Measurements from ENCODE around the gene SLC9A4. TPM values are rescaled to one million over a fixed set of nuclear protein-coding genes. Genes with fewer than 3 reads are reported as not detected.

The SLC9A4 gene
- 3.1 and 7.9 TPM in 2 replicates for total RNA-seq (ENCODE audit: low replicate concordance)
- long read RNA-seq, partial matches to known transcripts, result 7 of 7 reads
- long read RNA-seq, other reads (novel, unspliced or antisense), result 0 of 7 reads

- Mint-ChIP-seq H3K4me1 (ENCODE audit: unreplicated experiment) (no peaks in the 10 kb centered on the region), H3K36me3 (no peaks in the 10 kb centered on the region), H3K4me3 (peak within 1 kb of the TSS; percentile 26), H3K27me3 (peaks cover 4% of the 10 kb centered on the region), H3K27ac (no peak within 1 kb of the TSS), H3K9me3 (no peaks in the 10 kb centered on the region)
- TF ChIP-seq CTCF (conservative IDR thresholded peaks at IDR 0.05), result peak; percentile 95
- no peak for DNase-seq (ENCODE audit: extremely low spot score, unreplicated experiment)
These were observed at the start of gene SLC9A4 for GRCh38 chr2:102473020-102473419. TSS of gene SLC9A4 (plus strand) at chr2:102473226. CDS start at chr2:102473760, 534 bp downstream.

GRCh38 chr2:102423368-102423767 is 49.7 kb upstream of the SLC9A4 start:
- H3K27me3 Mint-ChIP-seq, result peaks cover 30% of the 10 kb centered on the region
- H3K4me1 Mint-ChIP-seq (ENCODE audit: unreplicated experiment), result no peaks in the 10 kb centered on the region
- DNase-seq (ENCODE audit: extremely low spot score, unreplicated experiment), result no peak
- no peaks in the 10 kb centered on the region for H3K9me3 Mint-ChIP-seq
- no peak overlapping the region for H3K4me3 Mint-ChIP-seq
- H3K27ac Mint-ChIP-seq, result no peak overlapping the region
- no peaks in the 10 kb centered on the region for H3K36me3 Mint-ChIP-seq
- no peak for TF ChIP-seq CTCF (conservative IDR thresholded peaks at IDR 0.05)

- Mint-ChIP-seq H3K27ac (no peak overlapping the region), H3K27me3 (peaks cover 32% of the 10 kb centered on the region), H3K4me3 (no peak overlapping the region), H3K9me3 (no peaks in the 10 kb centered on the region), H3K4me1 (ENCODE audit: unreplicated experiment) (no peaks in the 10 kb centered on the region), H3K36me3 (no peaks in the 10 kb centered on the region)
- no peak for DNase-seq (ENCODE audit: extremely low spot score, unreplicated experiment)
- no peak for TF ChIP-seq CTCF (conservative IDR thresholded peaks at IDR 0.05)
These were observed 48.3 kb upstream of the SLC9A4 start for GRCh38 chr2:102424754-102425153.

GRCh38 chr2:102425441-102426132 is 47.4 kb upstream of the SLC9A4 start:
- H3K36me3 Mint-ChIP-seq, result no peaks in the 10 kb centered on the region
- no peaks in the 10 kb centered on the region for H3K4me1 Mint-ChIP-seq (ENCODE audit: unreplicated experiment)
- no peak for DNase-seq (ENCODE audit: extremely low spot score, unreplicated experiment)
- TF ChIP-seq CTCF (conservative IDR thresholded peaks at IDR 0.05), result no peak
- H3K9me3 Mint-ChIP-seq, result no peaks in the 10 kb centered on the region
- no peak overlapping the region for H3K27ac Mint-ChIP-seq
- no peak overlapping the region for H3K4me3 Mint-ChIP-seq
- peaks cover 34% of the 10 kb centered on the region for H3K27me3 Mint-ChIP-seq

- Mint-ChIP-seq H3K27ac (no peak overlapping the region), H3K36me3 (no peaks in the 10 kb centered on the region), H3K4me1 (ENCODE audit: unreplicated experiment) (no peaks in the 10 kb centered on the region), H3K9me3 (no peaks in the 10 kb centered on the region), H3K4me3 (no peak overlapping the region), H3K27me3 (peaks cover 19% of the 10 kb centered on the region)
- TF ChIP-seq CTCF (conservative IDR thresholded peaks at IDR 0.05), result no peak
- DNase-seq (ENCODE audit: extremely low spot score, unreplicated experiment), result no peak
These were observed 45.8 kb upstream of the SLC9A4 start for GRCh38 chr2:102427249-102427648.

All from type B pancreatic cell (in vitro differentiated cells).